Activated CD4-positive, alpha-beta T cell treated with anti-CD3 and anti-CD28 coated beads, Interleukin-2, amount 50 U/mL, for 16 hours (primary cell): ENCODE measurements around the gene IFNA6.

Experiments used
- DNase-seq: peaks from one replicate; pipeline ENCODE4 v3.0.0-alpha.2; 2020

Gene IFNA6

GRCh38 chr9:21326526-21327139, 24.1 kb downstream of the IFNA6 start:
- DNase-seq, result peak; percentile 61

GRCh38 chr9:21324047-21324446, 26.6 kb downstream of the IFNA6 start:
- no peak for DNase-seq

- no peak for DNase-seq
These were observed 27.7 kb downstream of the IFNA6 start for GRCh38 chr9:21322911-21323461.

GRCh38 chr9:21320465-21320864, 30.2 kb downstream of the IFNA6 start:
- DNase-seq, result no peak

DNA sequence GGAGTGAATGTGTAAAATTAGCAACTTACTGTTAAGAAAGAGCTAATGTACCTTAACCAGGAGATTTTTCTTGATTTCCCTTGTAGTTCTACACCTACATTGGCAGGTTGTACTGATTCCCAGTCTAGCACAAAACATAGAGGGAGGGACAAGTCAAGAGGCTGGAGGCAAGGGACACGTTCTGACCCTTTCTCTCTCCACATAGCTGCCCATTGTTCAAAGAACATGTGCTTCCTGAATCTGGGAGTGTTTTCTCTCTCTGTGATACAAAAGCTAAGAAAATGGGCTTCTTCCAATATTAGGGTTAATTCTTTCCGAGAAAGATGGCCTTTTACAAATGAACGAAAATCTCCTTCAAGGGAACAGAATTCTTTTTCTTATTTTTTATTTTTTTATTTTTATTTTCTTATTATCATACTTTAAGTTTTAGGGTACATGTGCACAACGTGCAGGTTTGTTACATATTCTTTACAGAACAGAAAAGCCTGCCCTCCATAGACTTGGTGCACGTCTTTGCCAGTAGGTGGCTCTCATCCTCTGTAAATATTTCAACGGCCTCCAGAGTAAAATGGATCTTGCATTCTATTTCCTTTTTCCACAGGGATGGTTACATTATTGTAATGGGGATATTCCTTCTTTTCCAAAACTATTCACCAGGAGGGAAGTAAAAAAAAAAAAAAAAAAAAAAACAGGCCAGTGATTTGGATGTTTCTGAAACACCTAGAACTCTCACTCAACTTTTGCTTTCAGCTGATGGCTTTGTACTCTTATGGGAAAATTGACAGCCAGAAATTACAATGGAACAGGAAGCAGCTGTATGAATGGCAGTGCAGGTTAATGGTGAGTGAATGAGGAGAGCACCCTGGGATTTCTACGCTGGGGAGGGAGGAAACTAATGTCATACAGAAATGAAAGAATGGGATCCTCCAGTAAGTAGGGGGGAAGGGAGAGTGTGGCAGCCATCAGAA, 32.4 kb downstream of the IFNA6 start:
- peak; percentile 43 for DNase-seq

DNA sequence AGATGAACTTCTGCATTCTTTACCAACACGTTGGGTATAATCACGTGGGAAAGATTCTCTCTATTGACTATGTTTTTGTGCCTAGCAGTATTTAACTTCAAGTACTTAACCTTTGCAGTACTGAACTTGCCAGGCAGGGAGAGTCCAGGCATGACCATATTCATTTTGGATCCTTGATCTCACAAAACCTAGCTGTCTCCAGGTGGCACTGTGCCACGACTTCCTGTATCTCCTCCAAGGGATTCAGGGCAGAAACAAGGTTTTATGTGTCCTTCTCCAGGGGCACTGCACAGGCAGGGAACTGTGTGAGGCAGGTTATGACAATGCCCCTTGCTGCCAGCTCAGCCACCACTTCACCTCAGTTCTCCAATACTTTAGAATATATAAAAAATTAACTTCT, 33.8 kb downstream of the IFNA6 start:
- DNase-seq, result no peak

- no peak for DNase-seq
These were observed 34.5 kb downstream of the IFNA6 start for GRCh38 chr9:21316032-21316842.

GRCh38 chr9:21314152-21314551, 36.5 kb downstream of the IFNA6 start:
- DNase-seq, result no peak

DNA sequence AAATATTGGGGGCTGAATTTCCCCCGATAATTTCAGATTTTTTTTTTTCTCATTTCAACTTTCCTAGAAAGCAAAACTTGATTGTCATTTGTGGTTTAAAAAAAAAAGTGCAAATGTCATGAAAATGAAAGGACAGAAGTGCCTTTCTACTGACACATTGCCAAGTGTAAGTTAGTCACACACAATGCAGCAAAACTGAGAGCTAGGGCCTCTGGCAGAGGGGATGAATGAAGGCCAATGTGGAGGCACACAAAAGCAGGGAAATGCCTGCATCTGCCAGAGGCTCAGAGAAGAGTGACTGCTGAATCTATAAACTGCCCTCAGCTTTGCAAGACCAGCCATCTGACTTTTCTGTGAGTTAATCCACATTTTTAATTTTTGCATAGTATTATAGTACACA, 38.8 kb downstream of the IFNA6 start:
- DNase-seq, result no peak

GRCh38 chr9:21305213-21305612, 45.5 kb downstream of the IFNA6 start, which contains the start of gene IFNA5:
Gene IFNA5 (minus strand): TSS chr9:21305313. CDS start chr9:21305256, 57 bp downstream.
- DNase-seq, result no peak
